T-helper 17 cell (primary cell): ENCODE data around the gene DDR1. TPM values are rescaled to one million over a fixed set of nuclear protein-coding genes. Genes with fewer than 3 reads are reported as not detected.
"Not testable (repeated sequence)": the region's sequence is repeated elsewhere in the genome, so short reads cannot be mapped to it uniquely, and the experiment has no call there.

Experiments used
- ATAC-seq: fragments of 150-1000 bp; cut with Tn5 transposase; 2 replicates; pipeline ENCODE4 v1.10.0; 2021; ENCODE audit warnings: mild to moderate bottlenecking, moderate library complexity
- DNase-seq, 3 donors: peaks; one replicate each; pipeline versions ENCODE4 v3.0.0 to v3.0.0-alpha.2; 2020 to 2021
- H3K9me3 ChIP-seq: one replicate; pipeline ENCODE4 v1.7.0; 2013; ENCODE audit warnings: low read length, mild to moderate bottlenecking; ENCODE audit not compliant: control insufficient read depth, poor library complexity, severe bottlenecking
- H3K27ac Mint-ChIP-seq: one replicate; pipeline ENCODE4 v1.8.0; 2022; ENCODE audit warnings: mild to moderate bottlenecking, moderate library complexity, mixed read lengths
- H3K27me3 Mint-ChIP-seq: one replicate; pipeline ENCODE4 v1.8.0; 2022; ENCODE audit warnings: mixed read lengths
- H3K36me3 Mint-ChIP-seq: one replicate; pipeline ENCODE4 v1.8.0; 2022; ENCODE audit warnings: low read depth, mixed read lengths
- H3K4me1 Mint-ChIP-seq: one replicate; pipeline ENCODE4 v1.8.0; 2022; ENCODE audit warnings: mild to moderate bottlenecking, mixed read lengths
- H3K4me3 Mint-ChIP-seq: one replicate; pipeline ENCODE4 v1.8.0; 2022; ENCODE audit warnings: mild to moderate bottlenecking, moderate library complexity, mixed read lengths
- total RNA-seq, 4 donors: library from RNA in 2 of 4; stranded (reverse) in 2 of 4; gene quantifications; one replicate each; pipeline ENCODE4 v1.2.3 and lab custom pipeline; 2022 to 2026

Gene DDR1
- total RNA-seq, 2 donors from 2014 or later: 1.8 to 5.6 TPM

DNA sequence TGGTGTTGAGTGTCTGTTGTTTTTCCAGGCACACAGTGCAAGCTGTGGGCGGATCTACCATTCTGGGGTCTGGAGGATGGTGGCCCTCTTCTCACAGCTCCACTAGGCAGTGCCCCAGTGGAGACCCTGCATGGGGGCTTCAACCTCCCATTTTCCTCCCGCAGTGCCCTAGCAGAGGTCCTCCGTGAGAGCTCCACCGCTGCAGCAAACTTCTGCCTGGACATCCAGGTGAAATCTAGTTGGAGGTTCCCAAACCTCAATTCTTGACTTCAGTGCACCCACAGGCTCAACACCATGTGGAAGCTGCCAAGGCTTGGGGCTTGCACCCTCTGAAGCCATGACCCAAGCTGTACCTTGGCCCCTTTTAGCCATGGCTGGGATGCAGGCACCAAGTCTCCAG is 24.6 kb upstream of the DDR1 start:
- H3K27ac Mint-ChIP-seq, H3K9me3 ChIP-seq, ATAC-seq, H3K36me3 Mint-ChIP-seq, H3K4me3 Mint-ChIP-seq, DNase-seq: not testable (repeated sequence)
- Mint-ChIP-seq H3K27me3 (peaks cover 11% of the 10 kb centered on the region), H3K4me1 (peaks cover 14% of the 10 kb centered on the region)

DNA sequence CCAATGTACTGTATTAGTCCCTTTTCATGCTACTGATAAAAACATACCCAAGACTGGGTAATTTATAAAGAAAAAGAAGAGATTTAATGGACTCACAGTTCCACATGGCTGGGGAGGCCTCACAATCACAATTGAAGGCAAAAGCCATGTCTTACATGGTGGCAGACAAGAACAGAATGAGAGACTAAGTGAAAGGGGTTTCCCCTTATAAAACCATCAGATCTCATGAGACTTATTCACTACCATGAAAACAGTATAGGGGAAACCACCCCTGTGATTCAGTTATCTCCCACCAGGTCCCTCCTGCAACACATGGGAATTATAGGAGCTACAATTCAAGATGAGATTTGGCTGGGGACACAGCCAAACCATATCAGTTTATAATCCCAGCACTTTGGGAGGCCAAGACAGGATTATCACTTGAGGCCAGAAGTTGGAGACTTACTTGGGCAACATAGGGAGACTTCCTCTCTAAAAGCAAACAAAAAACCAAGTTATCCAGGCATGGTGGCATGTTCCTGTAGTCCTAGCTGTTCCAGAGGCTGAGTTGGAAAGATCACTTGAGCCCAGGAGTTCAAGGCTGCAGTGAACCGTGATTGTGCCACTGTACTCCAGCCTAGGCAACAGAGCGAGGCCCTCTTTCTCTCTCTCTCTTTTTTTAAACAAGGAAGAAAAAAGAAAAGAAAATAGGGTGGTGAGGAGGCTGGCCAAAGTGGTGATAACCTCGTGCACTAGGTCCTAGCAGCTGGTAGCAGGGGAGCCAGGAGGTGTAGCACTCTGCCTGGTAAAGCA is 22.9 kb upstream of the DDR1 start:
- H3K4me3 Mint-ChIP-seq: no peak overlapping the region
- H3K4me1 Mint-ChIP-seq: peaks cover 9% of the 10 kb centered on the region
- DNase-seq: no peak
- H3K27me3 Mint-ChIP-seq: peaks cover 5% of the 10 kb centered on the region
- H3K36me3 Mint-ChIP-seq: peaks cover 2% of the 10 kb centered on the region
- H3K9me3 ChIP-seq: no peaks in the 10 kb centered on the region
- H3K27ac Mint-ChIP-seq: no peak overlapping the region
- no peak for ATAC-seq

GRCh38 chr6:30862156-30862875 is 22.0 kb upstream of the DDR1 start:
- Mint-ChIP-seq H3K27me3 (no peaks in the 10 kb centered on the region), H3K27ac (no peak overlapping the region), H3K4me3 (no peak overlapping the region), H3K4me1 (peaks cover 6% of the 10 kb centered on the region), H3K36me3 (peaks cover 2% of the 10 kb centered on the region)
- no peaks in the 10 kb centered on the region for H3K9me3 ChIP-seq
- ATAC-seq (no peak), DNase-seq (no peak)

DNA sequence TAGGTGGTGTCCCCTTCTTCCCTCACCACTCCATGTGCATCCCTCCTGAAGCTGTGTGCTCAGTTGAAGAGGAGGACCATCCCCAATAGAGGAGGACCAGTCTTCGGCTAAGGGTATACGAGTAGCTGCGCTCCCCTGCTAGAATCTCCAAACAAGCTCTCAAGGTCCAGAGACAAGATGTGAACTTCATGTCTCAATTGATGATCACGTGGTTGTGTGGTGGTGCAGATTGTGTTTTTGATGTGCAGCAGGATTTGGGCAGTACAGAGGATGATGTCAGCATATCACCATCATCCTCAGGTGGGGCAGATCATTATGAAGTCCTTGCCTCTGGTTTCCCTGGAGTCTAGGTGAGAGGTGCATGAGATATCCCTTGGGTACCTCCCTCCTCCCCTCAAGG is 20.0 kb upstream of the DDR1 start:
- peaks cover 2% of the 10 kb centered on the region for H3K36me3 Mint-ChIP-seq
- H3K27me3 Mint-ChIP-seq: no peaks in the 10 kb centered on the region
- no peak overlapping the region for H3K27ac Mint-ChIP-seq
- no peak for DNase-seq
- peaks cover 6% of the 10 kb centered on the region for H3K4me1 Mint-ChIP-seq
- no peak for ATAC-seq
- no peaks in the 10 kb centered on the region for H3K9me3 ChIP-seq
- H3K4me3 Mint-ChIP-seq: no peak overlapping the region

GRCh38 chr6:30869241-30869749 is 15.0 kb upstream of the DDR1 start:
- H3K36me3 Mint-ChIP-seq, DNase-seq, H3K27ac Mint-ChIP-seq, H3K4me1 Mint-ChIP-seq, ATAC-seq, H3K27me3 Mint-ChIP-seq, H3K4me3 Mint-ChIP-seq, H3K9me3 ChIP-seq: not testable (repeated sequence)

DNA sequence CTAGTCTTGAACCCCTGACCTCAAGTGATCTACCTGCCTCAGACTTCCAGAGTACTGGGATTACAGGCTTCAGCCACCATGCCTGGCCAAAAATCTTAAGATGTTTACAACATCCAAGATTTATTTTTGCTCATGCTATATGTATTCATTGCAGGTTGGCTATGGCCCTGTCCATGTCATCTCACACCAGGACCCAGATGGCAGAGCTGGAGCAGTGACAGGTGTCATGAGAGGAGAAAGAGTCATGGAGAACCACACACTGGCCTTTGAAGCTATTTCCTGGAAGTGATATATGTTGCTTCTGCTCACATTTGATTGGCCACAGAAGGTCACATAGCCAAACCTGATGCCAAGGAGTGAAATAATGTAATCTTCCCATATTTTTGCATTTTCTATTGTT is 13.8 kb upstream of the DDR1 start:
- no peak overlapping the region for H3K4me3 Mint-ChIP-seq
- no peaks in the 10 kb centered on the region for H3K9me3 ChIP-seq
- no peak for ATAC-seq
- H3K4me1 Mint-ChIP-seq: peaks cover 2% of the 10 kb centered on the region
- H3K36me3 Mint-ChIP-seq: no peaks in the 10 kb centered on the region
- H3K27me3 Mint-ChIP-seq: no peaks in the 10 kb centered on the region
- no peak for DNase-seq
- H3K27ac Mint-ChIP-seq: no peak overlapping the region

- ATAC-seq (no peak), DNase-seq (no peak)
- H3K36me3 Mint-ChIP-seq: no peaks in the 10 kb centered on the region
- no peak overlapping the region for H3K4me3 Mint-ChIP-seq
- H3K4me1 Mint-ChIP-seq: peaks cover 2% of the 10 kb centered on the region
- H3K9me3 ChIP-seq: no peaks in the 10 kb centered on the region
- no peak overlapping the region for H3K27ac Mint-ChIP-seq
- H3K27me3 Mint-ChIP-seq: no peaks in the 10 kb centered on the region
Observed at GRCh38 chr6:30871592-30872183, 12.6 kb upstream of the DDR1 start.

DNA sequence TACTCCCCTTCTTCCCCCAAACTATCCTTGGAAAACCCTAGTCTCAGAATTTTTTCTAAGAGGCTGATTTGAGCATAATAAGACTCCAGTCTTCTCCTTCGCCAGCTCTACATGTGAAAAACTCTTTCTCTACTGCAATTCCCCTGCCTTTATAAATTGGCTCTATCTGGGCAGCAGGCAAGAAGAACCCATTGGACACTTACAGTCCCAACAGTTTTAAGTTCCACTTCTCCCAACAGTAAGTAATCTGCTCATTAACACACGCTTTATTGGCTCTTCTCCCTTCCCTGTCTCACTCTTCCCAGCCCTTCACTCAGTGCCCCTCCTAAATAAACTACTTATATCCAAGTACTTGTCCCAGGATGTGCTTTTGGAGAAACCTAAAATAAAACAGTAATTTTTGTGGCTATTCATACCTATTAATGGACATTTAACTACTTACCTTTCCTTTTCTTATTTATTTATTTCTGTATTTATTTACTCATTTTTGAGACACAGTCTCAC is 11.1 kb upstream of the DDR1 start:
- H3K27ac Mint-ChIP-seq: no peak overlapping the region
- H3K9me3 ChIP-seq: no peaks in the 10 kb centered on the region
- ATAC-seq (no peak), DNase-seq (no peak)
- H3K36me3 Mint-ChIP-seq: no peaks in the 10 kb centered on the region
- peaks cover 9% of the 10 kb centered on the region for H3K4me1 Mint-ChIP-seq
- no peaks in the 10 kb centered on the region for H3K27me3 Mint-ChIP-seq
- no peak overlapping the region for H3K4me3 Mint-ChIP-seq

DNA sequence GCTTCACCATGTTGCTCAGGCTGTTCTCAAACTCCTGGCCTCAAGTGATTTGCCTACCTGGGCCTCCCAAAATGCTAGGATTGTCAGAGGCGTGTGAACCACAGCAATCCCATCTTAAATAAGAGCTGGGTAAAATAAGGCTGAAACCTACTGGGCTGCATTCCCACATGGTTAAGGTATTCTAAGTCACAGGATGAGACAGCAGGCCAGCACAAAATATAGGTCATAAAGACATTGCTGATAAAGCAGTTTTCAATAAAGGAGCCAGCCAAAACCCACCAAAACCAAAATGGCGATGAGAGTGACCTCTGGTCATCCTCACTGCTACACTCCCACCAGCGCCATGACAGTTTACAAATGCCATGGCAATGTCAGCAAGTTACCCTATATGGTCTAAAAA is 10.5 kb upstream of the DDR1 start:
- H3K27me3 Mint-ChIP-seq, H3K4me3 Mint-ChIP-seq, H3K9me3 ChIP-seq, H3K36me3 Mint-ChIP-seq, H3K27ac Mint-ChIP-seq, ATAC-seq, DNase-seq: not testable (repeated sequence)
- H3K4me1 Mint-ChIP-seq: peaks cover 13% of the 10 kb centered on the region

DNA sequence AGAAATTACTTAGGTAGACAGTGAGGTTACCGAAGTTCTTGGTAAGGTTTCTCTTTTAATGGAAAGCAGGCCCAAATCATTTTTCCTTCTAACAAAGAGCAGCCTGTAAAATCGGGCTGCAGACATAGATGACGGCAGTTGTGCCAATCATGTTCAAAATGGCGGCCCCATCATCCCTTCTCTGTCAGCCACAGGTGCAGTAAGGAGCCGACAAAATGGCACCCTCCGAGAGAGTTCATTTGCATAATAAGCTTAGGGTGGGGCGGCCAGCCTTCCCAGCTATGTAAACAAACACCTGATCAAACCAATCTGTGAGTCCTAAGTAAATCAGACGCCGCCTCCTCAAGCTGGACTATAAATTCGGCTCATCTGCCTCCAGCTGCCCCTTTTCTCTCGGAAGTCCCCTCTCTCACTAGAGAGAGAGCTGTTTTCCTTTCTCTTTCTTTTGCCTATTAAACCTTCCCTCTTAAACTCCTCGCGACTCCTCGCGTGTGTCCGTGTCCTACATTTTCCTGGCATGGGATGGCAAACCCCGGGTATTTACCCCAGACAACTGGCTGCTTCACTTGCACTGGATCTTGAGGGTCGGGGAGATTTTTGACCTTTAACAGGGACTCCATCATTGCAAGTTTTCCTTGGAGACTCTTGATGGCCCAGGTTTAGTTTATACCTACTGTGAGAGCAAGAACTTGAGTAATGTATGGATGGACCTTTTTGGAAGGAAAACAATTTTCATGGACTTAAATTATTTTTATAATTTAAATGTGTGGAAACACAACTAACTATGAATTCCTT is 8.9 kb upstream of the DDR1 start:
- Mint-ChIP-seq H3K27ac (no peak overlapping the region), H3K4me1 (peaks cover 14% of the 10 kb centered on the region), H3K4me3 (no peak overlapping the region), H3K27me3 (no peaks in the 10 kb centered on the region), H3K36me3 (no peaks in the 10 kb centered on the region)
- H3K9me3 ChIP-seq: no peaks in the 10 kb centered on the region
- DNase-seq: no peak
- no peak for ATAC-seq

GRCh38 chr6:30876039-30876730 is 8.1 kb upstream of the DDR1 start:
- no peaks in the 10 kb centered on the region for H3K27me3 Mint-ChIP-seq
- no peak overlapping the region for H3K27ac Mint-ChIP-seq
- peak overlapping the region; percentile 25 for H3K4me3 Mint-ChIP-seq
- no peaks in the 10 kb centered on the region for H3K9me3 ChIP-seq
- H3K36me3 Mint-ChIP-seq: no peaks in the 10 kb centered on the region
- DNase-seq (no peak), ATAC-seq (no peak)
- peaks cover 14% of the 10 kb centered on the region for H3K4me1 Mint-ChIP-seq
